HG03095 (cell line): ENCODE results near the gene AP1B1.

ENCODE experiments used
- ATAC-seq: cut with Tn5 transposase; IDR thresholded peaks from one replicate; pipeline ENCODE4 v1.9.1; 2021; ENCODE audit warnings: moderate library complexity; ENCODE audit not compliant: unreplicated experiment

Gene AP1B1

GRCh38 chr22:29334148-29334547 lies 54.2 kb downstream of the AP1B1 start:
- no peak for ATAC-seq

- ATAC-seq = no peak
These were observed 55.4 kb downstream of the AP1B1 start for GRCh38 chr22:29332886-29333496.

GRCh38 chr22:29331658-29332300 lies 56.6 kb downstream of the AP1B1 start:
- ATAC-seq = no peak

GRCh38 chr22:29331213-29331612 lies 57.2 kb downstream of the AP1B1 start:
- ATAC-seq = no peak

GRCh38 chr22:29330753-29331152 lies 57.6 kb downstream of the AP1B1 start:
- ATAC-seq = no peak

- ATAC-seq = no peak
These were observed 58.1 kb downstream of the AP1B1 start for GRCh38 chr22:29330291-29330690.

- no peak for ATAC-seq
These were observed 58.8 kb downstream of the AP1B1 start for GRCh38 chr22:29329581-29329980.

- no peak for ATAC-seq
These were observed 59.5 kb downstream of the AP1B1 start for GRCh38 chr22:29328566-29329500.

GRCh38 chr22:29328055-29328454 lies 60.3 kb downstream of the AP1B1 start:
- ATAC-seq = no peak

- no peak for ATAC-seq
These were observed 61.1 kb downstream of the AP1B1 start for GRCh38 chr22:29327089-29327764.

GRCh38 chr22:29326481-29326880 lies 61.9 kb downstream of the AP1B1 start:
- no peak for ATAC-seq

GRCh38 chr22:29325785-29326315 lies 62.5 kb downstream of the AP1B1 start:
- ATAC-seq = no peak

GRCh38 chr22:29325356-29325755 lies 63.0 kb downstream of the AP1B1 start:
- ATAC-seq = no peak

- no peak for ATAC-seq
These were observed 64.7 kb downstream of the AP1B1 start for GRCh38 chr22:29323641-29324040.

- ATAC-seq = no peak
These were observed 67.8 kb downstream of the AP1B1 start for GRCh38 chr22:29320546-29320945.

GRCh38 chr22:29319072-29319471 lies 69.3 kb downstream of the AP1B1 start:
- ATAC-seq = no peak

- ATAC-seq = no peak
These were observed 70.4 kb downstream of the AP1B1 start for GRCh38 chr22:29317827-29318454.

GRCh38 chr22:29316141-29316828 lies 72.1 kb downstream of the AP1B1 start:
- no peak for ATAC-seq

GRCh38 chr22:29315286-29316140 lies 72.9 kb downstream of the AP1B1 start, which contains the start of gene RASL10A:
Gene RASL10A, minus strand, starts transcription at chr22:29315697. Its CDS starts 451 bp downstream, at chr22:29315246.
- no peak for ATAC-seq
